ENCODE measurements around the gene CCR9.

GRCh38 chr3:45915518-45916231 lies 29.3 kb downstream of the CCR9 start:
- TF ChIP-seq POLR2A (IDR thresholded peaks at IDR 0.05) (no peak), EP300 (IDR thresholded peaks at IDR 0.05) (no peak)
- TF ChIP-seq, protein P1, sequence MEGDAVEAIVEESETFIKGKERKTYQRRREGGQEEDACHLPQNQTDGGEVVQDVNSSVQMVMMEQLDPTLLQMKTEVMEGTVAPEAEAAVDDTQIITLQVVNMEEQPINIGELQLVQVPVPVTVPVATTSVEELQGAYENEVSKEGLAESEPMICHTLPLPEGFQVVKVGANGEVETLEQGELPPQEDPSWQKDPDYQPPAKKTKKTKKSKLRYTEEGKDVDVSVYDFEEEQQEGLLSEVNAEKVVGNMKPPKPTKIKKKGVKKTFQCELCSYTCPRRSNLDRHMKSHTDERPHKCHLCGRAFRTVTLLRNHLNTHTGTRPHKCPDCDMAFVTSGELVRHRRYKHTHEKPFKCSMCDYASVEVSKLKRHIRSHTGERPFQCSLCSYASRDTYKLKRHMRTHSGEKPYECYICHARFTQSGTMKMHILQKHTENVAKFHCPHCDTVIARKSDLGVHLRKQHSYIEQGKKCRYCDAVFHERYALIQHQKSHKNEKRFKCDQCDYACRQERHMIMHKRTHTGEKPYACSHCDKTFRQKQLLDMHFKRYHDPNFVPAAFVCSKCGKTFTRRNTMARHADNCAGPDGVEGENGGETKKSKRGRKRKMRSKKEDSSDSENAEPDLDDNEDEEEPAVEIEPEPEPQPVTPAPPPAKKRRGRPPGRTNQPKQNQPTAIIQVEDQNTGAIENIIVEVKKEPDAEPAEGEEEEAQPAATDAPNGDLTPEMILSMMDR (IDR thresholded peaks at IDR 0.05), result no peak

Data from stomach (tissue), 4 donors.